Spinal cord (tissue), 10 donors: ENCODE data around the gene MMAB. TPM values are rescaled to one million over a fixed set of nuclear protein-coding genes. Genes with fewer than 3 reads are reported as not detected.

ENCODE experiments used
- DNase-seq, 6 donors: peaks; one replicate each; pipeline versions ENCODE4 v3.0.0 to v3.0.0-alpha.2; 2013 to 2015; ENCODE audit warnings: low spot score in 6 of 6, low read depth in 4 of 6
- H3K27ac ChIP-seq: one replicate; pipeline ENCODE4 v1.5.1; 2013; ENCODE audit warnings: low read depth, low read length, control low read depth
- H3K27me3 ChIP-seq: one replicate; pipeline ENCODE4 v1.6.1; 2013; ENCODE audit warnings: low read length; ENCODE audit not compliant: control insufficient read depth, insufficient read depth
- H3K36me3 ChIP-seq: one replicate; pipeline ENCODE4 v1.6.1; 2013; ENCODE audit warnings: low read length; ENCODE audit not compliant: control insufficient read depth, insufficient read depth
- H3K4me1 ChIP-seq: one replicate; pipeline ENCODE4 v1.6.1; 2013; ENCODE audit warnings: low read length; ENCODE audit not compliant: control insufficient read depth, insufficient read depth
- H3K4me3 ChIP-seq: one replicate; pipeline ENCODE4 v1.5.1; 2013; ENCODE audit warnings: low read depth, low read length, control low read depth
- H3K9me3 ChIP-seq: one replicate; pipeline ENCODE4 v1.6.1; 2013; ENCODE audit warnings: low read length; ENCODE audit not compliant: control insufficient read depth, insufficient read depth
- WGBS: methylation state at CpG from one replicate; pipeline ENCODE4 v1.1.5; 2013; ENCODE audit warnings: missing lambda C conversion rate; ENCODE audit not compliant: insufficient coverage; 5-methylcytosine and 5-hydroxymethylcytosine counted together
- polyA plus RNA-seq, 2 donors: library from polyadenylated mRNA; unstranded; fragments of 120-200 nt; gene quantifications; one replicate each; pipeline ENCODE4 v1.2.1, GENCODE V29; 2013; ENCODE audit not compliant: insufficient read length in 2 of 2
- total RNA-seq, 2 donors: library from RNA; depleted of rRNA in 1 of 2; stranded (reverse); fragments of 120-200 nt in 1 of 2; fragments of >200 nt in 1 of 2; gene quantifications; one replicate each; pipeline versions ENCODE4 v1.2.3 to v1.2.4, GENCODE V29; 2013 to 2014
- donor health status: healthy.

The MMAB gene
- total and polyA plus RNA-seq, 4 donors: 21.9 to 59.8 (median 54.2) TPM

DNA sequence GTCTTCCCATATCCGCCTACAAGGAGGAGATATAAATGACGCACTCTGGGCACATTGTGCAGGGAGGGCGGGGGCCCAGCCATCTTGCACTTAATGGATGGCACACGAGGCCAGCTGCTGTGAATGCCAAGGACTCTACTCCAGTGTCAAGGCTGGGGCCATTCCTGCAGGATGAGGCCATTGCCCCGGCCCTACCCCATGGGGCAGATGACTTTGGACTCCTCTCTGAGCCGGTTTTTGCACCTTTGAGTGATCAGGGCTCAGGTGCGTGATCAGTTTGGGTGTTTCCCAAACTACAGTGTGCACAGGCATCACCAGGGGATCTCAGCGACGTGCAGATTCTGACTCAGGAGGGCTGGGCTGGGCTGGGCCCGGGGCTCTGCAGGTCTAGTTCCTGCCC, 16.1 kb downstream of the MMAB start:
- peak in 1 of 6 donors; percentile 34 for DNase-seq
- no peak overlapping the region for H3K4me3 ChIP-seq
- peaks cover 45% of the 10 kb centered on the region for H3K36me3 ChIP-seq
- no peak overlapping the region for H3K27ac ChIP-seq
- 84% methylated on average over 10 of the region's 10 CpGs for WGBS
- no peaks in the 10 kb centered on the region for H3K9me3 ChIP-seq
- H3K27me3 ChIP-seq: peaks cover 2% of the 10 kb centered on the region
- H3K4me1 ChIP-seq: peaks cover 22% of the 10 kb centered on the region

DNA sequence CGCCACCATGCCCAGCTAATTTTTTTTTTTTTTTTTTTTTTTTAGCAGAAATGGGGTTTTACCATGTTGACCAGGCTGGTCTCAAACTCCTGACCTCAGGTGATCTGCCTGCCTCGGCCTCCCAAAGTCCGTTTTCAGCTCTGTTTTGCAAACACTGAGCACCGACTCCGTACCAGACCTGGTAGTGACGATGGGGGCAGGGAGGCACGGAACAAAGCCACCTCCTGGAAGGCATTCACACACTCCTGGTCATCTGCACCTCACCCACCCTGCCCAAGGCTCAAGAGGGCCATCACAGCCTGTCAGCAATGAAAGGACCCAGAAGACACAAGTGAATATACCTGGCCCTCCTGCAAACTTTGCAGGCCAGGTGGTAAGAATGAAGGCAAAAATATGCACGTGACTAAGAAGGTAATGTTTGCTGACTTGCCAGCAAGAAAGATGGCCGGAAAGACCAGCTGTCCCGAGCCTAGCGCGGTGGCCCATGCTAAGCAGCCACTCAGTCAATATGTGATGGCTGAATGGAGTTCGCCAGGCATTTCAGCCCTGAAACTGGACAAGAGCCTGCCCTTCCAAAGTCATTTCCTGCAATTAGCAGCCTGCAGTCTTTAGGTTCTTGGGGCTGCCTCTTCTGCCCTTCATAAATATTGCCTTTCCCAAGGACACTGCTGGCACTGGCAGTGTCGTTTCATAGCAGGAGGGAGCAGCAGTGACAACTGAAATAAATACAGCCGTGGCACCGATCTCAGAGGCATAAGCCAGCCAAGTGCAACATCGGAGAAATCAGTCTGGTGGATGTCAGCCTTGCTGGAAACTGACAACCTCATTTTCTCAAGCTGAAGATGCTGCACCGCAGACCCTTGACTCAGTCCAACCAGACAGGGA, 17.6 kb downstream of the MMAB start:
- WGBS: 56% methylated on average over 17 of the region's 18 CpGs
- H3K27ac ChIP-seq: no peak overlapping the region
- DNase-seq: peak in 2 of 6 donors; percentile 42 to 70

DNA sequence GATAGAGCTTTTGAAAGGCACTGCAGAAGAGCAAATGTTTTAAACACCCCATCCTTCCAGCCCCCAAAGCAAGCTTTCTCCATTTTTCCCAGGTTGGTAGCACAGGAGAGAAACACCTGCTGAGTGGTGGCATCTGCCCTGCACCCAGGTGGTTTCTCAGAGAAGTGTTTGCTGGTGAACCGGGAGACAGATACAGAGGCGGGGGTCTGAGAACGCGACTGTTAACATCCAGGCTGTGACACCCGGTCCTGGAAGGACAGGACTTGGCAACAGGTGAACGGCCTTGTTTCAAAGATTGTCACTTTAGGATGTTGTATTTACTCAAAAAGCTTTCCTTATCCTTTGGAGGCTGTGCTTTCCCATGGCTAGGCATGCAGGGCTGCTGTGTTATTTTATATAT, 18.5 kb downstream of the MMAB start:
- H3K9me3 ChIP-seq: no peaks in the 10 kb centered on the region
- peaks cover 27% of the 10 kb centered on the region for H3K36me3 ChIP-seq
- no peak for DNase-seq
- H3K27me3 ChIP-seq: peaks cover 15% of the 10 kb centered on the region
- H3K27ac ChIP-seq: no peak overlapping the region
- no peak overlapping the region for H3K4me3 ChIP-seq
- H3K4me1 ChIP-seq: peaks cover 23% of the 10 kb centered on the region
- 72% methylated on average over 4 of the region's 6 CpGs for WGBS

More for the DNA sequence above, 17.6 kb downstream of the MMAB start:
- Histone ChIP-seq H3K9me3 (no peaks in the 10 kb centered on the region), H3K36me3 (peaks cover 32% of the 10 kb centered on the region), H3K27me3 (peaks cover 6% of the 10 kb centered on the region), H3K4me3 (no peak overlapping the region), H3K4me1 (peaks cover 15% of the 10 kb centered on the region)

DNA sequence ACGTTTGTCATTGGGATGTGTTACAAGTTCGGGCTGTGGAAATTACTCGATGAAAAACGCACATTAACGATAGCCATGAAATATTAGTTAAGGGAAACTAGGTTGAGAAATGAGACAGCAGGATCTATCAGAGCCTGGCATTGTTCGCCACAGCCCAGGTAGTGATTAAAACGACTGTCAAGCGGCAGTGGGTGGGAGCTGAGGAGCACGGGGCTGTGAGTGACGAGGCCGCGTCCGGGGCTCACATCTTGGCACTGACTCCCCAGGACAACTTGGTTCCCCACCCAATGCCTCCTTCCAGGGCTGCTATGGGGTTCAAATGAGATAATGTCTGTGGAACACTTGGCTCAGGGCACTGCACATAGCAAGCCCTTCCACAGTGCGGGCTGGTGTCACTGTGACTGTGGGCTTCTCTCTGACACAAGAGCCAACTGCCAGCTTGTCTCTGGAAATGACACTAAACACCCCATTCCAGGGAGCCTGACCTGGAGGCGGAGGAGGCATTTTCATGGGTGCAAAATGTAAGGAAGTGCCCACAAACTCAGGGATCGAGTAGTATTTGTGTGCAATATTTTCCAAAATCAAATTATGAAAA, 19.3 kb downstream of the MMAB start:
- Histone ChIP-seq H3K4me1 (peaks cover 24% of the 10 kb centered on the region), H3K36me3 (peaks cover 20% of the 10 kb centered on the region), H3K4me3 (no peak overlapping the region), H3K27me3 (peaks cover 18% of the 10 kb centered on the region), H3K27ac (no peak overlapping the region), H3K9me3 (no peaks in the 10 kb centered on the region)
- DNase-seq: peak in 1 of 6 donors; percentile 63
- 69% methylated on average over 16 of the region's 16 CpGs for WGBS

DNA sequence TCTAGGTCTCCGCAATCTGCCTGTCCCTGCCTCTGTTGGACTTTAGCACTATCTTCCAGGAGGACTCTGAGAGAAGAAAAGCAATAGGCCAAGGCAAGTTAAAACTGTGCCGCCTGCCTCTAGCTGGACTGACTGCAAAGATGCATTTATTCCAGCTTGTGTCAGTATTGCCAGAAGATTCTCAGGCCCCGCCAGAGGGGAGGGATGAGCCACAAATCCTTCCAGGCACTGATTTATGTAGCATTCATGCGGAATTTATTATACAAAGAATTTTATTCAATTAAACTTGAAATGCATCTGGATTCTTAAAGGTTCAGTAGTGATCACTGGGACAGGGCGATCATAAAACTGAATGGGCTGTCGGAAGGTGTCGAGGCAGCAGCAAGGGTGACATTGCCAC, 19.8 kb downstream of the MMAB start:
- H3K27ac ChIP-seq: no peak overlapping the region
- H3K9me3 ChIP-seq: no peaks in the 10 kb centered on the region
- DNase-seq: no peak
- no peak overlapping the region for H3K4me3 ChIP-seq
- 55% methylated on average over 5 of the region's 7 CpGs for WGBS
- H3K27me3 ChIP-seq: peaks cover 18% of the 10 kb centered on the region
- peaks cover 24% of the 10 kb centered on the region for H3K4me1 ChIP-seq
- peaks cover 14% of the 10 kb centered on the region for H3K36me3 ChIP-seq

DNA sequence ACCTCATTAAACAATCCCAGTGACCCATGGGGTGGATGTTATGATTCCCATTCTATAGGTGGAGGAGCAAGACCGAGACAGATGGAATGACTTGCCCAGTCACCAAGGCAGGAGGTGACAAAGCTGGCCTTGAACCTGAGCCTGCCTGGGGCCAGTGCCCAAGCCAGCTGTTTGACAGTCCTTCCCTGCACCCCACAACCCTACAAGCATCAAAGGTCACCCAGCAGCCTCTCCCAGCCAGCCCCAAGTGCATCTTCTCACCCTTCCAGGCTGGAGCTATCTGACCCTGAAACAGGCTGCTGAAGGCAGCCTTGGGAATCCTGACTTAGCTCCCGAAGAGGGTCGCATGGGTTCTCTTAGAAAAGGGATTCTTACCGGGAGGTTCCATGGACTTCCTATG, 20.3 kb downstream of the MMAB start:
- peaks cover 24% of the 10 kb centered on the region for H3K4me1 ChIP-seq
- no peak for DNase-seq
- no peak overlapping the region for H3K4me3 ChIP-seq
- H3K27me3 ChIP-seq: peaks cover 22% of the 10 kb centered on the region
- no peak overlapping the region for H3K27ac ChIP-seq
- no peaks in the 10 kb centered on the region for H3K9me3 ChIP-seq
- peaks cover 9% of the 10 kb centered on the region for H3K36me3 ChIP-seq
- WGBS: 59% methylated on average over 3 of the region's 4 CpGs

DNA sequence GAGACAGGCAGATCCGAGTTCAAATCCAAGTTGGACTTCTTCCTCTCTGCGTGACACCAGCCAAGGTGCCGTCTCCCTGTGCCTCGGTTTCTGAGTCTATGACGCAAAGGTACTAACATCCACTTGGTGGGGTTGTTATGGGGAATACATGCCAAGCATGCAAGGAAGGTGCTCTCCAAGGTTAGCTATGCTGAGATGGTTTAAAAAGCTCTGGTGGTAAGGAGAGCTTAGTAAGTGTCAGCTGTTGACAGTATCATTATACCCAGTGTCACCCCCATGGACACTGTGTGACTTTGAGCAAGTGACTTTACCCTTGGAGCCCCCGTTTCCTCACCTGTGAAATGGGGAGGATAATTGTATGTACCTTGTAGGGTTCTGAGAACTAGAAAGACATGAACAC, 22.2 kb downstream of the MMAB start:
- 97% methylated on average over 4 of the region's 6 CpGs for WGBS
- no peaks in the 10 kb centered on the region for H3K9me3 ChIP-seq
- H3K27ac ChIP-seq: no peak overlapping the region
- peaks cover 21% of the 10 kb centered on the region for H3K4me1 ChIP-seq
- peaks cover 24% of the 10 kb centered on the region for H3K27me3 ChIP-seq
- H3K36me3 ChIP-seq: no peaks in the 10 kb centered on the region
- H3K4me3 ChIP-seq: no peak overlapping the region
- DNase-seq: no peak

DNA sequence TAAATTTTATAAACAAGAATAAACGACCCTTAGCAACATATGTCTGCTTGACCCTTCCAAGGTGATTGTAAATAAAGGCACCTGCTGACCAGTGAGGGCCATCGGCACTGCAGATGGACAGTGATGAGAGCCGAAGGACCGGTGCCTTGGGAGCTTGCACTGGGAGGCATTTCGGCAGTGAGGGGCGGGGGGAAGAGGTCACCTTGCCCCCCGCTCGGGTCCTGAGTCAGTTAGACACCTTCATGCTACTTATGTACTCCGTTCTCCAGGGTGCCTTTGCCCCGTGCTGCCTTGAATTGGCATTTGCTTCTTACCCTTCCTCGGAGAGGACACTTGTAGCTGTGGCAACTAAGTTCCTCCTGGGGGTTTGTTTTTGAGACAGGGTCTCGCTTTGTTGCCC, 23.0 kb downstream of the MMAB start:
- WGBS: 52% methylated on average over 6 of the region's 12 CpGs

DNA sequence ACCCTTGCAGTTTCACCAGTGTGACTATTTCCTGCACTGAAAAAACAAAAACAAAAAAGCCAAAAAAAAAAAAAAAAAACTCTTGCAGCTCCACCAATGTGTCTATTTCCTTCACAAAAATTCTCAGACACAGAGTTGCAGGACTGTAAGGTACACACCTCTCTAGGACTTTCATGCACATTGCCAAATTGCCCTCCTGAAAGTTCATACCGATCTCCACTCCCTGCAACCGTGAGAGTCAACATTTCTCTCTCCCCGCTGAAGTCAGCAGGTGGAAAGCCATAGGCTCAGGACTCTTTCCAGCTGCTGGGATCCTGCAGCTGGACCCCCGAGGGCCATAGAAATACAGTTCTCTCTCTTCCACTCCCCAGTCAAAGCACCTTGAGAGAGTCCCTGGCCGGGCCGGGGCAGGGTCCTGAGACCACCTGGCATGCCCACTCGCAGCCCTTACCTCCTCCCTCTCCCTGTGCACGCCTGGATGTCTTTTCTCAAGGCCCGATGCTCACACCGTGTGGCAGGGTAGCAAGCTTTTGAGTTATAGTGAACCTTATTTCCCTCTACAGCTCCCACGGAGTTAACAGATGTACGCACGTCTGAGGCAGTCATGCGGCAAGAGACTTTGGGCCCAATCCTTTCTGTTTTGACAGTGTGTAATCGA, 23.6 kb downstream of the MMAB start:
- Histone ChIP-seq H3K36me3 (peaks cover 2% of the 10 kb centered on the region), H3K9me3 (no peaks in the 10 kb centered on the region), H3K4me3 (no peak overlapping the region), H3K27me3 (peaks cover 24% of the 10 kb centered on the region), H3K4me1 (peaks cover 16% of the 10 kb centered on the region), H3K27ac (no peak overlapping the region)
- peak in 1 of 6 donors; percentile 54 for DNase-seq
- WGBS: 30% methylated on average over 6 of the region's 15 CpGs

More for the DNA sequence above, 23.0 kb downstream of the MMAB start:
- Histone ChIP-seq H3K27me3 (peaks cover 24% of the 10 kb centered on the region), H3K4me1 (peaks cover 16% of the 10 kb centered on the region), H3K4me3 (no peak overlapping the region), H3K9me3 (no peaks in the 10 kb centered on the region), H3K27ac (no peak overlapping the region), H3K36me3 (no peaks in the 10 kb centered on the region)
- DNase-seq: no peak
